ENCODE data around the gene OGDHL. TPM values are rescaled to one million over a fixed set of nuclear protein-coding genes. Genes with fewer than 3 reads are reported as not detected.

OGDHL gene
- total and polyA plus RNA-seq, 2 of the 13 experiments (the other 11 are each of a cell fraction or from before 2014, with no cell fraction given): 3.0 to 9.8 TPM

GRCh38 chr10:49689882-49690510 lies 72.1 kb downstream of the OGDHL start (continued):
- TF ChIP-seq ZBTB26 (CRISPR knock-in tag; IDR thresholded peaks at IDR 0.05; ENCODE audit: borderline replicate concordance): no peak
- TF ChIP-seq ISX (CRISPR knock-in tag; conservative IDR thresholded peaks at IDR 0.05): no peak
- TF ChIP-seq ZNF136 (CRISPR knock-in tag; IDR thresholded peaks at IDR 0.05; ENCODE audit: low read depth): no peak

GRCh38 chr10:49688920-49689319 lies 73.2 kb downstream of the OGDHL start:
- Histone ChIP-seq H2AFZ (ENCODE audit: low read length) (no peak overlapping the region), H3K36me3 (replicated peaks in 1 of 2; ENCODE audit: control insufficient read depth in 1 of 2, insufficient read depth in 2 of 2, low read length in 2 of 2) (no peaks in the 10 kb centered on the region), H3K4me2 (ENCODE audit: low read depth, low read length) (no peak overlapping the region), H4K20me1 (ENCODE audit: insufficient read depth, low read length) (no peaks in the 10 kb centered on the region), H3K4me1 (ENCODE audit: insufficient read depth, low read length) (no peaks in the 10 kb centered on the region), H3K9ac (ENCODE audit: insufficient read depth, low read depth, low read length) (no peak overlapping the region), H3K79me2 (ENCODE audit: insufficient read depth, low read length) (no peaks in the 10 kb centered on the region), H3K4me3 (replicated peaks in 1 of 3; ENCODE audit: insufficient read depth in 1 of 3, low read depth in 2 of 3, low read length in 3 of 3) (no peak overlapping the region), H3K9me3 (ENCODE audit: low read length) (no peaks in the 10 kb centered on the region), H3K27ac (ENCODE audit: extremely low read length, insufficient read depth, low read length) (no peak overlapping the region), H3K27me3 (ENCODE audit: control insufficient read depth in 1 of 2, insufficient read depth in 2 of 2, low read length in 2 of 2) (peaks cover 7 to 49% of the 10 kb centered on the region in 2 experiments; a peak in 4 of 5 replicates)
- FAIRE-seq (no peak), DNase-seq (ENCODE audit: low spot score) (no peak), ATAC-seq (no peak)
- CTCF ChIA-PET (ENCODE audit: low intra/inter-chr PET ratio, low total read pairs): no interaction called here
- in situ Hi-C loops (cut with HindIII; ENCODE audit: extremely low pct_ligation_motif_present, low pct_unique_long_range_greater_than_20kb) (no loop called here), intact Hi-C loops (cut with micrococcal nuclease; ENCODE audit: unreplicated experiment) (no loop called here)
- 47% methylated on average over 7 of the region's 7 CpGs for WGBS (ENCODE audit: low lambda C conversion rate)
- no TSS peak for BruUV-seq (replicated peaks)
- POLR2A ChIA-PET: no interaction called here
- no peak for TF ChIP-seq CENPX (CRISPR knock-in tag; IDR thresholded peaks at IDR 0.05)
- TF ChIP-seq MATR3 (CRISPR knock-in tag; IDR thresholded peaks at IDR 0.05): no peak
- no peak for TF ChIP-seq MIER2 (CRISPR knock-in tag; IDR thresholded peaks at IDR 0.05)
- TF ChIP-seq PBX2 (CRISPR knock-in tag; IDR thresholded peaks at IDR 0.05): no peak
- TF ChIP-seq KAT8 (CRISPR knock-in tag; IDR thresholded peaks at IDR 0.05): no peak
- no peak for TF ChIP-seq TFDP1 (CRISPR knock-in tag; IDR thresholded peaks at IDR 0.05; ENCODE audit: borderline replicate concordance)
- TF ChIP-seq ZNF782 (CRISPR knock-in tag; IDR thresholded peaks at IDR 0.05; ENCODE audit: borderline replicate concordance): no peak
- TF ChIP-seq CENPBD1 (CRISPR knock-in tag; IDR thresholded peaks at IDR 0.05; ENCODE audit: borderline replicate concordance, low read depth): no peak
- TF ChIP-seq HNF4A (CRISPR knock-in tag; IDR thresholded peaks at IDR 0.05): no peak
- TF ChIP-seq ZNF773 (CRISPR knock-in tag; IDR thresholded peaks at IDR 0.05; ENCODE audit: borderline replicate concordance): no peak
- TF ChIP-seq ZNF225 (CRISPR knock-in tag; IDR thresholded peaks at IDR 0.05): no peak
